GM18511 (cell line): ENCODE results near the gene MAEA.

ENCODE experiments used
- ATAC-seq: cut with Tn5 transposase; IDR thresholded peaks from one replicate; pipeline ENCODE4 v1.9.1; 2021; ENCODE audit warnings: mild to moderate bottlenecking, moderate library complexity; ENCODE audit not compliant: unreplicated experiment

The MAEA gene

DNA sequence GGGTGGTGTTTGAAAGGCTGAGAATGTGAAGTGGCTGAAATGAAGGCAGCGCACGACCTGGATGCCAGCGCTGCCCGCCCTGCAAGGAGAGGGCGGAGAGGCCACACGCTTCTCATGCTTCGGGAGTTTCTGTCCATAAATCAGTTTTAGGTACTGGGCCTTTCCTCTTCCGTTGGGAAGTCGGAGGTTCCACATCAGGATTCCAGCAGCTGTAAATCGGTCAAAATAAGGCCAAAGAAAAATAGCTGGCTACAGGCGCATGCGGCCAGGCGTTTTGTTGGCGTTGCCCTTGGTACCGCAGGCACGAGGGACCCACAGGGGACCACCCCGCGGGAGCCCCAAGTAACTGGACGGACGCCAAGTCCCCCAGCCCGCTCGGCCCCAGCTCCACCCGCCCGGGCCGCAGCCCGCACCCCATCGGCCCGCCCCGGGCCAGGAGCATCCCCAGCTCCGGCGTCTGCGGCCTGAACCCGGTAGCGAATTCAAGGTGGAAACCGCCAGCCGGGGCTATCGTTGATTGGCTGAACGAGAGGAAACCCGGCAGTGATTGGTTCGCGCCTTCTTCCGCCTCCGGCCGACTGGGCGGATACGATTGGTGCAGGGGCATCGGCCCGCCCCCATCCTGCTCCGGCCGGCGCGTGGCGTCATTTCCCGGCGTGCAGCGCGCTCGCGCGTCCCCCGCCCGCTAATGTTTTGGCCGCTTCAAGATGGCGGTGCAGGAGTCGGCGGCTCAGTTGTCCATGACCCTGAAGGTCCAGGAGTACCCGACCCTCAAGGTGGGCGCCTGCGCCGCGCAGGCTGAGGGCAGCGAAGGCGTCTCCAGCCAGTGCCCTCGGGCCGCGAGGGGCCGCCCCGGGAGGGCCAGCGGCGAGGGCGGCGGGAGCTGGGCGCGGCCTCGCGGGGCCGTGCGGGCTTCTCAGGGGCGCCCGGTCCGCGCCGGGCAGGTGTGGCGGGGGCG lies at the start of gene MAEA:
TSS of gene MAEA (plus strand) at position 685 of the 958 bp plus-strand sequence. CDS start at position 708, 23 bp downstream.
- peak; percentile 96 for ATAC-seq

DNA sequence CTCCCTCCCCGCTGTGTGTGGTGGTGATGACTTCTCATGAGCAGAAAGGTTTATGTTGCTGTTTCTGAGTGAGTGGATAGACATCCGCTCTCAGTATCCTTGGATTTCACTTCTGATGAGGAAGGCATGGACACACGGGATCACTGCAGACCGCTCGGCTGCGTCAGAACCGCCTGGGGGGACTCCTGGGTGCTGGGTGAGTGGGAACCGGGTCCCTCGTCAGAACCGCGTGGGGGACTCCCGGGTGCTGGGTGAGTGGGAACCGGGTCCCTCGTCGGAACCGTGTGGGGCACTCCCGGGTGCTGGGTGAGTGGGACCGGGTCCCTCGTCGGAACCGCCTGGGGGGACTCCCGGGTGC lies 49.8 kb upstream of the MAEA start:
- ATAC-seq, result no peak

DNA sequence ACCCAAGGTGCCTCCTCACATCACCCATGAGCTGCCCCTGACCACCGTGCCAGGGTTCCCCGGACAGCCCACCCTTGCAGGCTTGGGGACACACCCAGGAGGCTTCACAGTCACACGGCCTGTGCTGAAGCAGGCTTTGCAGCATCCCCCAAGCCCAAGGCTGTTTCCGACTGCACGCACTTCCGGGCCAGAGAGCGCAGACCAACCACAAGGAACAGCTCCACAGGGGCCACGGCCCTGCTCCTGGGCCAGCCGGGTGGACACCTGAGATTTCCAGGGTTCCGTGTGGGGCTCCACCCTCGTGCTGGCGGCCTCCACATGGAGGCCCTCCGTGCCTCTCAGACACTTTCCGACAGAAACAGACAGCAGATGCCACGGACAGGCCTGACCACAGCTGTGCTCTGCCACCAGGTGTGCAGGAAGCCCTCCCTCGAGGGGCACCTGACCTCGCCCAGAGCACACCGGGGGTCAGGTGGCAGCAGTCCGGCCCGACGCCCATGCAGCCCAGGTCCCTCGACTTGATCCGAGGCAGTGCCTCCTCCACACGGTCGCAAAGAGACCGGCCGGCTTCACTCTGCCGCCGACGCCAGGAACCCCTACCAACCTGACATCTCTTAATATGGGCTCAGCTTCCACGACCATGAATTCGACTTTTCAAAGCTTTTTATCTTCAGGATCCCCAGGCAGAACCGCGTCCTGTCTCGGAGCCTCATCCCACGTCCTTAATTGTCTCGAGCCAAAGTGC lies 48.8 kb upstream of the MAEA start:
- ATAC-seq, result no peak

DNA sequence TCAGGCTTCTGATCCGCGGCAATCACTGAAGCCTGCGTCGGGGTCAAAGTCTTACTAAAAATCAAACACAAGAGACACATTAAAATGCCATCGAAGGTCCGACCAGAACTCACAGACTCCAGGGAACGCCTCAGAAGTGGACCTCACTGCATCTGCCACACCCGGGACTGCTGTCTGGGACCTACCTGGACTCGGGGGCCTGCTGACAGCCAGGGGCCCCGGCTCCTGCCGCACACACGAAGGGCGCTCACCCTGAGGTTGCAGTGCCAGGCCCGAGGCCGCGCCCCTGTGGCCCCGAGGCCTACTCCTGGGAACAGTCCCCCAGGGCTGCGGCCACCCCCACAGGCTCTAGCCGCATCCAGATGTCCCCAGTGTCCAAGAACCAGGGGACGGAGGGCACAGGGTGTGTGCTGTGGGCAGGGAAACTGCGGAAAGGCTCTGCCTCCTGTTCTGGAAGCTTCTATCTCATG lies 48.2 kb upstream of the MAEA start:
- ATAC-seq, result no peak

DNA sequence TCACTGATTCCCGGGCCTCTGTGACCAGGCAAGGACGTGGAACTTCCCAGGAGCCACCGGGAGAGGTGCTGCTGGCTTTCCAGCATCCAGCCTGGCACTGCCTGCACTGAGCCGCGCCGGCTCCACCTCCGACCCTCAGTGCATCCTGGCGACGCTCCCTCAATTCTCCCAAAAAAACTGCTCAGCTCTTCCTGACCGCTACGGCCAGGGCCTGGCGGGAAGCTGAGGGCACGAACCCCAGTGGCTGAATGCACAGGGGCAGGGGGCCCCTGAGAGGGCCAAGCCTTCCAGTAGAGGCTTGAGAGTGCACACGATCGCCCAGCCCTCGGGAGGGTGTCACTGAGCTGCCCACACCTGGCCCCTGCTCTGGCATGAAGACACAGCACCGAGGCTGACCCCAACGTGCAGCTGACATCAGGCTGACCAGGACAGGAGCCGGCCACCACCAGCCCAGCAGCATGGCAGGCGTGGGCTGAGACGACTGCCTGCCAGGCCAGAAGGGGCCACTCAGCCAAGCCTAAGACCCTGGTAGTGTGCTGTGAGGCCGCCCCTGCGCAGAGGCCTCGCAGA lies 47.7 kb upstream of the MAEA start:
- ATAC-seq, result no peak

DNA sequence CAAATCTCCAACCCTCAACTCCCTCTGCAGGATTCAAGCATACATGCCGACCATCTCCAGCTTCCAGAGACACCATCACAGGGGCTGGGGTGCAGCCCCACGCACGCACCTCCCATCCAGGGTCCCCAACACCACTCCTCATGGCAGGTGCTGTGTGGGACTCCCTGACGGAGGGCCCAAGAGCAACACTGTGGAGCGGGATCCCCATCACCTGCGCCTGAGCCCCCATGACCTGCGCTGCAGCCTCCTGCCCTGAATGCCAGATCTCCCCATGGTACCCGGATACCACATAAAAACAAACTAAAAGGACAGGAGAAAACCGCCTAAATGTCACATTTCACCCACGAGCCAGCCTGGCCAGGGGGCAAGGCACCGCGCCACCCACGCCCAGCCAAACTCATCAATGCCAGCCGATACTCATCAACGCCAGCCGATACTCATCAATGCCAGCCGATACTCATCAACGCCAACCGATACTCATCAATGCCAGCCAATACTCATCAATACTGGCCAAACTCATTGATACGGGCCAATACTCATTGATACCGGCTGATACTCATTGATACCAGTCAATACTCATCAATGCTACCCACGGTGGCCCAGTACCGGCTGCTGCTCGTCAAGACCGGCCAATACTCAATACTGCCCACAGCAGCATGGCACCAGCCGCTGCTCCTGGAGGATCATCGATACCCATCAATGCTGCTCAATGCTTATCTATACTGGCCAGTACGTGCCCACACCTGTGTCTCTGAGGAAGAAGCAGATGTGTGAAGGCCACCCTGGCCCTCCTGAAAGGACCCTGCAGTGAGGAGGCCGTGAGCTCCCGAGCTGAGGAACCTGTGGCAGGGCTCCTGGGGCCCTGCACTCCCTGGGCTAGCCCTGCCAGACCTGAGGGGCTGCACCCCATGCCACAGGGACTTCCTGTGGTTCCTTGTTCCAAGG lies 46.9 kb upstream of the MAEA start:
- no peak for ATAC-seq

DNA sequence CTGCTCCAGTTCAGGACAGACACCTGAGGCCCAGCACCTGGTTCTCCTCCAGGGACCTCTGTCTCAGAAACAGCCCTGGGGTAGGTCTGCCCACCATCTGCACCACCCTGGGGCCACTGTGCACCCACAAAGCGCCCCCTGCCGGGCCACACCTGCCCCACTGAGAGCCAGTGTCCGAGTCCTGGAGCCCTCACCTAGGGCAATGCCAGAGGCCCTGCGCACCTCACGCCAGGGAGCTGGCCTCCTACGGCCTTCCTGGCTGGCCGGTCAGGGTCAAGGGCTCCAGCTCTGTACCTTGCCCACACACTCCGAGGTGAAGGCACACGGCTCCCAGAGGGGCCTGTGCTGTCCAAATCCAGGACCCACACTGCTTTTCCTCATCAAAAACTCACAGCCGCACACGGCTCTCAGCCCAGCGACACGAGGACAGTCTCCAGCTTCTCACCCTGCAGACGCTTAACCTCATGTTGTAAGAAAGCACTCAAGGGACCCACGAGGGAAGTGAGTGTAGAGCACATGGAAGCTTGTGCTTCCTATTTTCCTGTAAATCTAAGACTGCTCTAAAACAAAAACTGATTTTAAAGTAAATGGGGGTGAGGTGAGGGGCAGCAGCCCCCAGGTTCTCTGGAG lies 46.1 kb upstream of the MAEA start:
- no peak for ATAC-seq

DNA sequence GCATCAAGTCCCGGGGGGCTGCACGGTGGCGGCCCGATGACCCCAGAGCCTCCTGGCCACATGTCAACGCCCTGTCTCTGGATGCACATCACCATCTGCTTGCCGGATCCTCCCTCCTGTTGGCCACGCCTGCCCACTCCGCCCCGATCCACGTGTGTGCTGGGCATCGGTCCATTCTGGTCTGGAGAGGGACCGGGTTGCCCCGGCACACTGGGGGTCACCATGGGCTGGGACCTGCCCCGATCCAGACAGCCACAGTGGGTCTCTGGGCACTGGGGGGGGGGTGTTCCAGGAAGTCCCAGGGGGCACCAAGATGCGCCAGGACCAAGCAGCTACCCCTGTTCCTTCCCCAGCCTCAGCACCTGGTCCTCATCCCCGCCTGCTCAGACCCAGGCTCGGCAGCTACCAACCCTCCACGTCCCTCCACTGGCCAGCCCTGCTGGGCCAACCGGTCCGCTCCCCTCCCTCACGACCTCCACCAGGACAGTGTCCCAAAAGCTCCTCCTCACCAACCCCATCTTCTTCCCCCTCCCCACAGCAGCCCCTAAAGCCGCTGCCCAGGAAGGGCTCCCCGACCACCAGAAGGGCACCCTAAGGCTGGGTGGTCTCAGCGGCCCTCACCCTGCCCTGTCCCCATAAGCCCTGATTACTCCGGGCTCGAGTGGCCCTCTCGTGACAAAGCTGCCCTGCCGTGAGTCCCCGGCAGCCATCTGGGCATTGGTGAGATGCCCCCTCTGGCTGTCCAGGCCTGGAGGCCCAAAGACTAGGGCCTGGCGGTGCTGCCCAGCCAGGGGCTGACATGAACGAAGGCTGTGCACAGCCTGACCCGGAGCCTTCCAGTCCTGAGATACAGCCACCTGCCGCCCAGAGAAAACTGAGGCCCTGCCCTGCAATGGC lies 45.4 kb upstream of the MAEA start:
- ATAC-seq, result no peak

DNA sequence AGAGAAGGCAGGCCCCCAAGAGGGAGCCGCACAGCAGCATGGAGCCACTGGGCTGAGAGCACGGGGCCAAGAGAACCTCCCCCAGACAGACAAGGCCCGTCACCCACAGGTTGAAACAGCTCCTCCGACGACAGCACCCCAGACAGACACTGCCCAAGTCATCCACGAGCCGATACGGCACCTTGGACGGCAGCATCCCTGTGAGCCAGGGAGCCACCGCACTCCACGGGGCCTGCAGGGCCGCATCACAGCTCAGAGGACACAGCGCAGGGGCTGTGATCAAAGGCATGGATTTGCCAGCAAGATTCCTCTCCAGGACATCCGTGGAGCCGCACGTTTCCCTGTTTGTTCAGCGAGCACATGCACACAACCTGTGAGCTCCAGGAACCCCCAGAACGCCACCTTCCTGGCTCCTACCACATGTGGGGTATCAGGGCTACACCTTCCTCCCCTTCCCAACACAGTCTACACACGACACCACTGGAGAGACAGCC lies 44.7 kb upstream of the MAEA start:
- no peak for ATAC-seq

DNA sequence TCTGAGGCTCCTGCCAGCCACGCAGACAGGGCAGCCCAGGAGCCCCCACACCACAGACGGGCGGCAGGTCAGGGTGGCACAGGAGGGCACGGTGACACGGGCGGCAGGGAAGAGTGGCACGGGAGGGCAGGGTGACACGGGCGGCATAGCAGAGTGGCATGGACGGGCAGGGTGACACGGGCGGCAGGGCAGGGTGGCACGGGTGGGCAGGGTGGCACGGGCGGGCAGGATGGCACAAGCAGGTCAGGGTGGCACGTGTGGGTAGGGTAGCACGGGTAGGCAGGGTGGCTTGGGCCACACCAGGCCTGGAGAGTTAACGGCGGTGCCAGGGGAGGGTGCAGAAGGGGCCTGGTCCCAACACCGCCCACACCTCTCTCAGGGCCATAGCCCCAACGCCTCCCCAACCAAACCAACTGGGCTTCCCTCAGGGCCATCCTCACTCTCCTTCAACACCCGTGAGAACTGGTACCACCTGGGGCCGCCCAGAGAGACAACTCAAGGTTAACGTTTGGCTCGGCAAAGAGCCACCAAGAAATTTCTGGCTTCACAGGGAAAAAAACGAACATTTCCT lies 44.1 kb upstream of the MAEA start:
- ATAC-seq, result no peak

DNA sequence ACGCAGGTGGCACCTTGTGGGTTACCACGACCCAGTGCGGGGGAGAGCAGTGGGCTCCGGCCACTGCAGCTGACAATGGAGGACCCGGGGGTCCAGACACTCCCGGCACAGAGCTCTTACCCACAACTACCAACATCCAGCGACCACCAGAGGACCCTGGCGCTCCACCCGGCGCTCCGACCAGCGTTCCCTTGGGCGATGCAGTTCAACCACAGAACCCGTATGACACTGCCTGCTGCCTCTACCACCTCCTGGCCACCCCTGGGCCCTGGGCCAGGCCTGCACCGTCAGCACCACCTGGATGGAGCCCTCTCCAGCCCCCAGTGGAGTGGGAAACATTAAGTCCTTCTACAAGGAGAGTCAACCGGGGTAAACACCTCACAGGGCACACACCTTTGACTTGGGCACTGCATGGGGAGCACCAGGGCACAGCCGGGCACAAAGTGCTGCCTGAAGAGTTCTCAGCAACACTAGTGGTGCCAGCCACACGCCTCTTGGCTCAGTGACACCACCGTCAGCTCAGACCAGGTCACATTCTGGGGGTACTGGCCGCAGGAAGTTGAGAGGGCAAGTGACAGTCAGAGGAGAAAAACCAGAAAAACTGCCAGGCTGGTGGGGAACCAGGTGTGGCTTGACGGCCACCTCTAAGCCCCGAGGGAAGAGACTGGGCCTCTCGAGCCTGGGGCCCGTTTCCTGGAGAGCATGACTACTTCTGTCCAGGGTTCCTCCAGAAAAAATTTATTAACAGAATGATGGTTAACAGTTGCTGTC lies 43.4 kb upstream of the MAEA start:
- no peak for ATAC-seq

DNA sequence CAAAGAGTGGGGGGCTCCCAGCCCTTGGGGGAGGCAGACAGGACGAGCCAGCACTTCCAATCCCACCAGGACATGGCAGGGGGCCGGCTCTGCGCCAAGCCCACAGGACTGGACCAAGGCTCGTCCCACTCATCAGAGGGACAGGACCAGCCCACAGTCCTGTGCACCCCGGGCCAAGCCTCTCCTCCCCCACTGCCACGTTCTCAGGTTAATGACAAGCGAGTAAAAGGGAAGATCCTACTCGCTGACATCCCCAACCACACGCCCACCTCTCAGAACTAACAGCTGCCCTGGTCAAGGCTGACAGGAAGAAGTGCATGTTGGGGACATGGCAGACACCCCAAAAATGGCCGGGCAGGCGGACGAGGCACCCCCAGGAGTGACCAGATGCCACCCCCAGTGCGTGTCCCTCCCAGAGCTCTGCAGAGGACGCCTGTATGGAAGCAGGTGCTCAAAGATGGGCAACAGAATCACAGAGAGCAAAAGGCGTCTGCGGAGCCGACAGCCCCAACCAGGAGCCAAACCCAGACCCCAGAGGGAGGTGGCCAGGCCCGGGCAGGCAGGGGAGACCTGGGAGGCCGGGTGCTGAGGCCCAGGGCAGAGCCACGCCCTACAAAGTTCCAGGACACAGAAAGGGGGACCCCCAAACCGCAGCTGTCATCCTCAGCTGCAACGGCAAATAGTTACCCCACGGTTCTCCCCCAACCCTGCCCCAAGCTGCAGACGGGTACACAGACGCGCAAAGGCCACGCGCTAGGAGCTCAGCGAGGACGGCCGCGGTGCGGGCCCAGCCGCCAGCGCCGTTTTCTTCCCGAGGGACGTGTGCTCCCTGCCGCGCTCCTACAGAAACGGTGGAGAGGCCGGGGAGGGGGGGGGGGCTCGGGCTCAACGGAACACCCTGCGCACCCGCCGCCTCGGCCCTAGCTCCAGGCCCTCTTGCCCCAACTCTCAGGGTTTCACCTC lies 42.5 kb upstream of the MAEA start:
- no peak for ATAC-seq

DNA sequence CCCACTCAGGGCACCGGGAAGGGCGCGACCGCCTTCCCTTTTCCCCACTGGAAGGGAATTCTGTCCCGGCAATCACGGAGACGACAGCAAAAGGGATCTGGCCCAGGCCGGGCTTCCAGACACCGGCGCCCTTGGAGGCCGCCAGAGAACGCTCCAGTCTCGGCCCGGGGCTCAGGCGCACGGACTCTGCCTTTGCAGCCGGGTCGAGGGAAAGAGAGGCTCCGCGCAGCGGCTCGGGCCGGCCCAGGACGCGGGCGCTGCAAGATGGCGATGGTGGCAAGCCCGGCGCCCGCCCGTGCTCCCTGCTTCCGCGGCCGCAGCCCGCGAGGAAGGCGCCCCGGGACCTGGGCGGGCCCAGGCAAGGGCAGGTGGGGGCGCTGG lies 41.8 kb upstream of the MAEA start:
- ATAC-seq, result peak; percentile 24

DNA sequence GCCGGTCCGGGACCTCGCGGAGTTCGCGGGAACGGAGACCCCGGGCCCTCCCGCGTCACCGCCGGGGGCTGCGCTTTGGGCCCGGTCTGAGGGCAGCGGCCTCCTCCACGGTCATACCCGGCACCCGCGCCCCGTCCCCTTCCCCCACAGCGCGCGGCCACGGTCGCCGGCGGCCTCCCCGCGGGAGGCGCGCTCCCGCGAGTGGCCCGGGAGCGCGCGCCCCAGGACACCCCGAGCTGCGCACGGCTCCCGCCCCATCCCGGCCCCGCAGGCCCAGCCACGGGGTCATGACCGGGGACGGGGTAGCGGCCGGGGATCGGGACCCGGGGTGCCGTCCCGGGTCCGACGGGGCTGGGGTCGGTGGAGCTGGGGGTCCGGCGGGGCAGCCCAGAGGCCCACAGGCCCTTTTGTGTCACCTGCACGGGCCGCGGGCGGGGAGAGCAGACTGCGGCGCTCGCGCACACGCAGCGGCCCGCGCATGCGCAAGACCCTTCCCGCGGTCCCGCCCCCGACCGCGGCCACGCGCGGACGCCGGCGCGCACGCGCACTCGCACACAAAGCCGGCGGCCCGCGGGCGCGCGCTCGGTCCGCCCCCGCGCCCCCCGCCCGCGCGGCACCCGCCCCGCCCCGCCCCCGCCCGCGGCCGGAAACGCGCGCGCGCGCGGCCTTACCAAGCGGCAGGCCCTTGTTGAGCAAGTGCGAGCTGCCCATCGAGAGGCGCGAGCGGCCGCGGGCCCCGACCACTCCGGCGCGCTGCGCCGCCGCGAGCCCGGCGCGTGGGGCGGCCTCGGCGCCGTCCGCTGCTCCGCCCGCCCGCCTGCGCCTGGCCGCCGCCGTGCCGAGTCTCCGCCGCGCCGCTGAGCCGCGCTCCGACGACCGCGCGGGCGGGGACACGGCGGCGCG lies 41.2 kb upstream of the MAEA start, which contains the start of gene CTBP1:
TSS of gene CTBP1 (minus strand) at position 886 of the 903 bp plus-strand sequence. CDS start 7,799 bp downstream, outside the sequence.
- ATAC-seq, result peak; percentile 46

DNA sequence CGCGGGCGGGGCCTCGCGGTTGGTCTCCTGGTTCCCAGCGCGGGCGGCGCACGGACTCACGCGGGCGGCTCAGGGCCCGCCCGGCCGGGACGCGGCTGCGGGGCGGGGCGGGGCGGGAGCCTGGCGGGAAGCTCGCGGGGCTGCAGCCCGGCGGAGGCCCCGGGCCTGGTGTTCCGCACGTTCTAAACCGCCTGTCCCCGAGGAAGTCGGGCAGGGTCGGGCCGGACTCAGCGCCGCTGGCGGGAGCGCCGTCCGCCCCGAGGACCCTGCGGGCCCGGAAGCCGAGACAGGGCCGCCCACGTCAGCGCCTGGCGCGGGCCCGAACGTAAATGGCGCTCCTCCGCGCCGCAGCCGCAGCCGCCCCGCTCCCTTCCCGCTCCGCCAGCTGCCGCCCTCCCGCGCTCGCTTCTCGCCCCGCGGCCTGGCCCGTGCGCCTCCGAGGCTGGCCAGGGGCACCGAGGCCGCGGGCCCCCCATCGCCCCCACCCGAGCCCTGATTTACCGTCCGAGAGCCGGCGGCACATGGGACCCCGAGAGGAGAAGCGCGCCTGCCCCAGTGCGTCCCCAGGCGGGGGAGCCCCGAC lies 40.5 kb upstream of the MAEA start:
- peak; percentile 64 for ATAC-seq
